Esophagus squamous epithelium (tissue), 5 donors: Measurements from ENCODE around the gene FOXO3. TPM values are rescaled to one million over a fixed set of nuclear protein-coding genes. Genes with fewer than 3 reads are reported as not detected.

Source experiments
- DNase-seq: peaks from one replicate; lab custom pipeline; 2025; lab: John Stamatoyannopoulos, UW
- H3K27ac ChIP-seq, 4 donors: fragments of 200-600 bp; sonication (generic); one replicate each; pipeline ENCODE4 v1.5.1; 2016 to 2019; ENCODE audit warnings: mild to moderate bottlenecking in 1 of 4
- H3K27me3 ChIP-seq, 4 donors: fragments of 200-600 bp; sonication (generic); 1 replicate in 3 of 4; 2 replicates in 1 of 4; pipeline versions ENCODE4 v1.5.1 to v1.6.0; 2017 to 2021; ENCODE audit warnings: antibody characterized with exemption in 1 of 4
- H3K36me3 ChIP-seq, 3 donors: fragments of 200-600 bp; sonication (generic); one replicate each; pipeline ENCODE4 v1.5.1; 2016 to 2019
- H3K4me1 ChIP-seq, 3 donors: fragments of 200-600 bp; sonication (generic); one replicate each; pipeline ENCODE4 v1.5.1; 2017 to 2019
- H3K4me3 ChIP-seq, 4 donors: fragments of 200-600 bp; sonication (generic); 1 replicate in 3 of 4; 2 replicates in 1 of 4; pipeline ENCODE4 v1.5.1; 2016 to 2019; ENCODE audit warnings: mild to moderate bottlenecking in 2 of 4, moderate library complexity in 1 of 4
- H3K9me3 ChIP-seq, 3 donors: fragments of 200-600 bp; sonication (generic); one replicate each; pipeline ENCODE4 v1.5.1; 2016 to 2019
- CTCF ChIP-seq, 6 experiments: fragments of 450-650 bp in 4 of 6; fragments of 200-600 bp in 2 of 6; sonication (generic) in 2 of 6; IDR thresholded peaks; one replicate each; pipeline ENCODE4 v1.5.1; 2016 to 2019; ENCODE audit warnings: antibody characterized with exemption in 6 of 6, mild to moderate bottlenecking in 4 of 6, moderate library complexity in 4 of 6
- POLR2A ChIP-seq, 4 donors: fragments of 450-650 bp; IDR thresholded peaks; one replicate each; pipeline ENCODE4 v1.6.1; 2017; ENCODE audit warnings: antibody characterized with exemption in 4 of 4, mild to moderate bottlenecking in 4 of 4, moderate library complexity in 3 of 4
- WGBS, 2 donors: methylation state at CpG; one replicate each; pipeline ENCODE4 v1.1.5; 2018; 5-methylcytosine and 5-hydroxymethylcytosine counted together
- intact Hi-C: fragments of 100-400 bp; cut with DNase I; formaldehyde crosslinking; loops from one replicate; pipeline ENCODE4 v1.15.0; 2022
- total RNA-seq, 4 donors: library from RNA; depleted of rRNA; stranded (reverse); fragments of >200 nt; gene quantifications; one replicate each; pipeline ENCODE4 v1.1.0, GENCODE V29; 2016
- donor health status: DM: yes; HTN: yes; CAD: no.

FOXO3 gene
- total RNA-seq, 4 donors from 2014 or later = 30.3 to 80.7 (median 34.3) TPM

GRCh38 chr6:108693430-108694154 lies 132.9 kb downstream of the FOXO3 start:
- WGBS, 2 donors = 88 to 93% methylated on average over 2 of the region's 2 CpGs
- Histone ChIP-seq H3K27me3 (no peaks in the 10 kb centered on the region), H3K9me3 (no peaks in the 10 kb centered on the region), H3K4me1 (peaks cover 19 to 35% (median 22%) of the 10 kb centered on the region in 3 donors), H3K27ac (no peak overlapping the region), H3K36me3 (peaks cover 0 to 6% (median 0%) of the 10 kb centered on the region in 3 donors), H3K4me3 (no peak overlapping the region)
- intact Hi-C loops = no loop called here
- TF ChIP-seq POLR2A (IDR thresholded peaks at IDR 0.05) = no peak
- no peak for TF ChIP-seq CTCF (IDR thresholded peaks at IDR 0.05)
- no peak for DNase-seq

GRCh38 chr6:108694816-108695215 lies 134.1 kb downstream of the FOXO3 start:
- peaks cover 0 to 6% (median 0%) of the 10 kb centered on the region in 3 donors for H3K36me3 ChIP-seq
- no peak overlapping the region for H3K4me3 ChIP-seq
- peaks cover 9 to 22% (median 10%) of the 10 kb centered on the region in 3 donors for H3K4me1 ChIP-seq
- H3K27me3 ChIP-seq = no peaks in the 10 kb centered on the region
- no peaks in the 10 kb centered on the region for H3K9me3 ChIP-seq
- no peak for TF ChIP-seq CTCF (IDR thresholded peaks at IDR 0.05)
- no peak for TF ChIP-seq POLR2A (IDR thresholded peaks at IDR 0.05)
- DNase-seq = no peak
- intact Hi-C loops = no loop called here
- 39 to 56% methylated on average over 6 of the region's 6 CpGs for WGBS, 2 donors
- no peak overlapping the region for H3K27ac ChIP-seq

- Histone ChIP-seq H3K9me3 (peaks cover 0 to 19% (median 10%) of the 10 kb centered on the region in 3 donors), H3K4me3 (no peak overlapping the region), H3K27ac (no peak overlapping the region), H3K27me3 (no peaks in the 10 kb centered on the region), H3K36me3 (peaks cover 0 to 6% (median 0%) of the 10 kb centered on the region in 3 donors), H3K4me1 (no peaks in the 10 kb centered on the region)
- WGBS, 2 donors = 67 to 73% methylated on average over 2 to 3 of the region's 15 CpGs
- DNase-seq = no peak
- no peak for TF ChIP-seq CTCF (IDR thresholded peaks at IDR 0.05)
- no peak for TF ChIP-seq POLR2A (IDR thresholded peaks at IDR 0.05)
- intact Hi-C loops = no loop called here
Observed at GRCh38 chr6:108697561-108698161, 136.9 kb downstream of the FOXO3 start.

GRCh38 chr6:108698593-108699289 lies 138.0 kb downstream of the FOXO3 start:
- TF ChIP-seq CTCF (IDR thresholded peaks at IDR 0.05) (no peak), POLR2A (IDR thresholded peaks at IDR 0.05) (no peak)
- intact Hi-C loops = no loop called here
- Histone ChIP-seq H3K27ac (no peak overlapping the region), H3K4me1 (no peaks in the 10 kb centered on the region), H3K27me3 (no peaks in the 10 kb centered on the region), H3K4me3 (no peak overlapping the region), H3K9me3 (peaks cover 0 to 24% (median 11%) of the 10 kb centered on the region in 3 donors), H3K36me3 (peaks cover 0 to 6% (median 0%) of the 10 kb centered on the region in 3 donors)
- 92 to 94% methylated on average over 10 to 11 of the region's 11 CpGs for WGBS, 2 donors
- DNase-seq = no peak
